Fibroblast of the aortic adventitia (primary cell): ENCODE measurements around the gene NAV1. TPM values are rescaled to one million over a fixed set of nuclear protein-coding genes. Genes with fewer than 3 reads are reported as not detected.
"Not testable (repeated sequence)": the region's sequence is repeated elsewhere in the genome, so short reads cannot be mapped to it uniquely, and the experiment has no call there.

ENCODE experiments used
- DNase-seq: peaks from one replicate; pipeline ENCODE4 v3.0.0-alpha.2; 2010; ENCODE audit warnings: low read depth
- H3K4me3 ChIP-seq: 2 replicates; pipeline ENCODE4 v1.5.1; 2011; ENCODE audit warnings: low read depth, mild to moderate bottlenecking, control low read depth, low read length, moderate library complexity
- CTCF ChIP-seq: IDR thresholded peaks from 2 replicates; pipeline ENCODE4 v1.5.1; 2011; ENCODE audit warnings: mild to moderate bottlenecking, low read length, control low read depth, inconsistent platforms; ENCODE audit not compliant: insufficient read depth
- total RNA-seq: library from RNA; depleted of rRNA; stranded (reverse); fragments of >200 nt; gene quantifications from 2 replicates; pipeline ENCODE4 v1.2.3, GENCODE V29; 2012; ENCODE audit warnings: low replicate concordance

Gene NAV1
- total RNA-seq, 1 donor, result 136 TPM

- DNase-seq, result peak; percentile 59
- H3K4me3 ChIP-seq, result peak overlapping the region; percentile 85
- TF ChIP-seq CTCF, result no peak
These were observed 869 bp downstream of the NAV1 start for GRCh38 chr1:201539561-201540431.

GRCh38 chr1:201540846-201541735 lies 2.2 kb downstream of the NAV1 start:
- TF ChIP-seq CTCF, result no peak
- peak overlapping the region; percentile 85 for H3K4me3 ChIP-seq
- DNase-seq, result no peak

- peak overlapping the region; percentile 32 for H3K4me3 ChIP-seq
- peak; percentile 75 for DNase-seq
- TF ChIP-seq CTCF, result no peak
These were observed 3.5 kb downstream of the NAV1 start for GRCh38 chr1:201542309-201543035.

GRCh38 chr1:201543871-201544642 lies 5.1 kb downstream of the NAV1 start:
- TF ChIP-seq CTCF, result no peak
- no peak overlapping the region for H3K4me3 ChIP-seq
- no peak for DNase-seq

GRCh38 chr1:201544710-201545109 lies 5.8 kb downstream of the NAV1 start:
- no peak for DNase-seq
- H3K4me3 ChIP-seq, result no peak overlapping the region
- no peak for TF ChIP-seq CTCF

- no peak overlapping the region for H3K4me3 ChIP-seq
- no peak for DNase-seq
- TF ChIP-seq CTCF, result no peak
These were observed 7.0 kb downstream of the NAV1 start for GRCh38 chr1:201545851-201546492.

GRCh38 chr1:201549522-201549921 lies 10.6 kb downstream of the NAV1 start:
- DNase-seq, H3K4me3 ChIP-seq: not testable (repeated sequence)
